Small intestine (tissue), 7 donors: Measurements from ENCODE around the gene SORCS2. TPM values are rescaled to one million over a fixed set of nuclear protein-coding genes. Genes with fewer than 3 reads are reported as not detected.
"Not testable (repeated sequence)": the region's sequence is repeated elsewhere in the genome, so short reads cannot be mapped to it uniquely, and the experiment has no call there.

ENCODE experiments used
- DNase-seq, 2 donors: peaks; one replicate each; pipeline versions ENCODE4 v3.0.0 to v3.0.0-alpha.2; 2013
- FAIRE-seq: peaks from 2 replicates; lab custom pipeline; 2012; peaks lifted over from hg19 to GRCh38; lab: Jason Lieb, UNC
- H3K27ac ChIP-seq, 3 donors: one replicate each; pipeline ENCODE4 v1.5.1; 2013; ENCODE audit warnings: low read length in 2 of 3, mild to moderate bottlenecking in 2 of 3, control low read depth in 1 of 3, inconsistent platforms in 1 of 3, low read depth in 1 of 3, moderate library complexity in 1 of 3
- H3K27me3 ChIP-seq, 3 donors: one replicate each; pipeline ENCODE4 v1.6.1; 2013; ENCODE audit warnings: low read length in 3 of 3, inconsistent platforms in 1 of 3; ENCODE audit not compliant: control insufficient read depth in 3 of 3, insufficient read depth in 3 of 3
- H3K36me3 ChIP-seq, 3 donors: one replicate each; pipeline ENCODE4 v1.6.1; 2013; ENCODE audit warnings: low read length in 3 of 3, inconsistent platforms in 1 of 3, low read depth in 1 of 3, mild to moderate bottlenecking in 1 of 3, moderate library complexity in 1 of 3; ENCODE audit not compliant: control insufficient read depth in 3 of 3, insufficient read depth in 2 of 3
- H3K4me1 ChIP-seq, 3 donors: one replicate each; pipeline ENCODE4 v1.6.1; 2013; ENCODE audit warnings: low read length in 2 of 3, inconsistent platforms in 1 of 3, low read depth in 1 of 3, mild to moderate bottlenecking in 1 of 3, moderate library complexity in 1 of 3; ENCODE audit not compliant: control insufficient read depth in 3 of 3, insufficient read depth in 2 of 3
- H3K4me3 ChIP-seq, 3 donors: one replicate each; pipeline ENCODE4 v1.5.1; 2013; ENCODE audit warnings: low read length in 3 of 3, control low read depth in 1 of 3, inconsistent platforms in 1 of 3, low read depth in 1 of 3, mild to moderate bottlenecking in 1 of 3, moderate library complexity in 1 of 3
- H3K9me3 ChIP-seq, 2 donors: one replicate each; pipeline ENCODE4 v1.6.1; 2013; ENCODE audit warnings: low read depth in 1 of 2, low read length in 1 of 2; ENCODE audit not compliant: control insufficient read depth in 2 of 2, insufficient read depth in 1 of 2
- WGBS, 3 donors: extraction: QIAGEN DNeasy Blood & Tissue Kit; methylation state at CpG; one replicate each; pipeline ENCODE4 v1.1.7; 2013; 5-methylcytosine and 5-hydroxymethylcytosine counted together
- polyA plus RNA-seq, 4 donors: library from polyadenylated mRNA; stranded (reverse) in 3 of 4; unstranded in 1 of 4; fragments of 200-250 nt in 3 of 4; fragments of 120-200 nt in 1 of 4; gene quantifications; one replicate each; pipeline versions ENCODE4 v1.2.1 to v1.2.3, GENCODE V29; 2013
- donor health status: healthy with polysubstance abuse.
- donor health status: control.
- donor health status: control.
- donor health status: Bipolar disorder and iron deficiency.
- donor health status: healthy.

SORCS2 gene
- polyA plus RNA-seq, 4 donors = 0.63 to 3.3 (median 2.2) TPM; not detected in 1

DNA sequence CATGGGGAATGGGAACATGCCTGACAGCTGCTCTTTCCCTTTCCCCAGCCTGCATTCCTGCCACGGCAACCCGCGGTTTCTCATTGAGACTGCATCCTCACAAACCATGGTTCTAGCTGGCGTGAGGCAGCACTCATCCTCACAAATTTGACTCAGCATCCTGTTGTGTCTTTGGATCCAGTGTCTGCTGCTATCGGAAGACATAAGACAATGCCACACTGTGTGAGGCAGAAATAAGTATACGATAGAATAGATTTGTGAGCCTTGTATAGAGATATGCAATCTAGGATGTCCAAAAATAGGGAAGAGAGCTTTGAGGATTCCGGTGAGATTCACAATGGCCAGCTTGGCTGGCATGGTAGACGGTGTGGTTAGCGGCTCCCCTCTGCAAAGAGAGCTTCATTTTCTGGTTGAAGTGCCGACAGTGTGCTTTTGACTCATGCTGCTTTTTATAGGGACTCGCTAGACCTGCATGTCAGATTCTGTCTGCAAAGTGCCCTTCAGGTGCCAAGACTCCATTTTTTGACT is 403.7 kb downstream of the SORCS2 start:
- Histone ChIP-seq H3K9me3 (peaks cover 0 to 3% of the 10 kb centered on the region in 2 donors), H3K27me3 (peaks cover 0 to 9% (median 0%) of the 10 kb centered on the region in 3 donors), H3K4me3 (no peak overlapping the region), H3K27ac (no peak overlapping the region), H3K36me3 (no peaks in the 10 kb centered on the region), H3K4me1 (no peaks in the 10 kb centered on the region)
- DNase-seq (no peak), FAIRE-seq (no peak)
- 71 to 76% (median 74%) methylated on average over 11 of the region's 11 CpGs for WGBS, 3 donors

DNA sequence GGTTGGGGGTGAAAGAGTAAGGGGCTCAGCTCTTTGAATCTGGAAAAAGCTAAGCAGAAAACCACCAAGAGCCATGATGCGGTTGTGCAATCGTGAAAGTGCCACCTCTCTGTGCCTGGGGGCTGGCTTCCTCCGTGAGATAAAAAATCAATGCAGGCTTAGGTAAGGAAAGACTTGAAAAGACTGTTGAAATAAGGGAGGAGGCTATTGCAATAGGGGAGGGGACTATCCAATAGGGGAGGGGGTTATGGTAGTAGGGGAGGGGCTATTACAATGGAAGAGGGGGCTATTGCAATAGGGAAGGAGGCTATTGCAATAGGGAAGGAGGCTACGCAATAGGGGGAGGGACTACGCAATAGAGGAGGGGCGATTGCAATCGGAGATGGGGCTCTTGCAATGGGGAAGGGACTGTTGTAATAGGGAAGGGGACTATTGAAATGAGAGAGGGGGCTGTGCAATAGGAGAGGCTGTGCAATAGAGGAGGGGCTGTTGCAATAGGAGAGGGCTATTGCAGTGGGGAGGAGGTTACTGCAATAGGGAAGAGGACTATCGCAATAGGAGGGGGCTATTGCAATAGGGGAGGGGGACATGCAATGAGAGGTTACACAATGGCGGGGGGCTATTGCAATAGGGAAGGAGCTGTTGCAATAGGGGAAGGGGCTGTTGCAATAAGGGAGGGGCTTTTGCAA is 404.7 kb downstream of the SORCS2 start:
- no peak for DNase-seq
- Histone ChIP-seq H3K4me3 (no peak overlapping the region), H3K27ac (no peak overlapping the region), H3K27me3 (peaks cover 0 to 4% (median 0%) of the 10 kb centered on the region in 3 donors), H3K36me3 (no peaks in the 10 kb centered on the region), H3K9me3 (peaks cover 0 to 3% of the 10 kb centered on the region in 2 donors), H3K4me1 (no peaks in the 10 kb centered on the region)
- 71 to 75% (median 74%) methylated on average over 9 of the region's 9 CpGs for WGBS, 3 donors
- no peak for FAIRE-seq

DNA sequence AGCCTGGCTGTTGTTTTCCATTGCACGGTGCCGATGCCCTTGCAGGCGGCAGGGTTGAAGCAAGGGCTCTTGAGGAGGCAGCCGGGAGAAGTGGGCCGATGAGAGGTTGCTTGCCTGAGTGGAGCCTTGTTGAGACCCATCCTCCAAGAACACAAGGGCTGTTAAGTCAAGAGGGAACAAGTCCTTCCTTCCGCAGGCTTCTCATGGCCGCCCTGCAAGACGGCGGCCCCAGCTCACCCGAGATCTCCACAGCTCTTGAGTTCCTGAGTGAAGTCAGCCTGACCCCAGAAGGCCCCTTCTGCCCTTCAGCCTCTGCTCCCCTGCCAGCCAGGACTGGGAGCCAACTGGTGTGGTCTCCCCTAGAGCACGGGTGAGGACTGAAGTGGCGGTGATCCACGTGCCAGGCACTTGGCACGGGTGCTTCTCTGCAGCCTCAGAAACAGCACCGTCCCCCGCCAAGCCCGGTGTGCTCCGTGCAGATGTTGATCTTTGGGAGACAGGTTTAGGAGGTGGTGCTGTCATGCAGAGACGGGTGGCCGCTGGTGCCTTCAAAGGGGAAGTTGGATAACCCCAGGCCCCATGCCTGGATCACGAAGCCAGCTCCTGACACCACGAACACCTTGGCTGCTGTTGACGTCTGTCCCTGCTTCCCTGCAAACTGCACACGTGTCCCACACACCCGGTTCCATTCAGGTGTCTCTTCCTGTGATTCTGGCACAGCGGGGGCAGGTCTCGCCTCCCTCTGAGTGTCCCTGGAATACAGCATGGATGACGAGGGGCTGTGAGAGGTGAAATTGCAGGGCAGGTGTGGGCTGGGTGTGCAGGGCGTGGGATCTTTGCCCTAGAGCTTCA is 406.8 kb downstream of the SORCS2 start:
- WGBS, 3 donors = 79 to 88% (median 80%) methylated on average over 29 of the region's 29 CpGs
- no peaks in the 10 kb centered on the region for H3K36me3 ChIP-seq
- FAIRE-seq = no peak

DNA sequence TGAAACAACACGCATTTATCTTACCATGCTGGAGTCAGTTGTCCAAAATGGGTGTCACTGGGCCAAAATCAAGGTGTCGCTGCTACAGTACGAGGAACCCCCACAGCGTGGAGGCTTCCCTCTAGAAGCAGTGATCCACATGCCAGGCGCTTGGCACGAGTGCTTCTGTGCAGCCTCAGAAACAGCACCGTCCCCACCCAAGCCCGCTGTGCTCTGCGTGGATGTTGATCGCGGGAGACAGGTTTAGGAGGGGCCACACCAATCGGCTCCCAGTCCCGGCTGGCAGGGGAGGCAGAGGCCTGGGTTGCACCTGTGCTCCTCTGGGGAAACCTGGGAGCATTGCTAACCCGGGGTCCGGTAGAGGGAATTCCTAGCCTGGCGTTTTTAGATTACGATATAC is 407.9 kb downstream of the SORCS2 start:
- Histone ChIP-seq H3K4me3 (no peak overlapping the region), H3K4me1 (no peaks in the 10 kb centered on the region), H3K36me3 (no peaks in the 10 kb centered on the region), H3K27me3 (peaks cover 0 to 4% (median 0%) of the 10 kb centered on the region in 3 donors), H3K27ac (no peak overlapping the region), H3K9me3 (peaks cover 0 to 12% of the 10 kb centered on the region in 2 donors)
- FAIRE-seq = no peak
- no peak for DNase-seq
- 88 to 90% (median 89%) methylated on average over 17 of the region's 17 CpGs for WGBS, 3 donors

More for the DNA sequence above, 406.8 kb downstream of the SORCS2 start:
- Histone ChIP-seq H3K27ac (no peak overlapping the region), H3K27me3 (peaks cover 0 to 4% (median 0%) of the 10 kb centered on the region in 3 donors), H3K4me3 (no peak overlapping the region), H3K9me3 (peaks cover 0 to under 1% of the 10 kb centered on the region in 2 donors), H3K4me1 (no peaks in the 10 kb centered on the region)
- no peak for DNase-seq

DNA sequence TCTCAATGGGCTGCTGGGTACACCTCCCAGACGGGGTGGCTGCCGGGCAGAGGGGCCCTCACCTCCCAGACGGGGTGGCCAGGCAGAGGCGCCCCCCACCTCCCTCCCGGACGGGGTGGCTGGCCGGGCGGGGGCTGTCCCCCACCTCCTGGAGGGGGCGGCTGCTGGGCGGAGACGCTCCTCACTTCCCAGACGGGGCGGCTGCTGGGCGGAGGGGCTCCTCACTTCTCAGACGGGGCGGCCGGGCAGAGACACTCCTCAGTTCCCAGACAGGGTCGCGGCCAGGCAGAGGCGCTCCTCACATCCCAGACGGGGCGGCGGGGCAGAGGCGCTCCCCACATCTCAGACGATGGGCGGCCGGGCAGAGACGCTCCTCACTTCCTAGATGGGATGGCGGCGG is 409.8 kb downstream of the SORCS2 start:
- WGBS, 3 donors = 89 to 92% (median 90%) methylated on average over 17 to 30 of the region's 30 CpGs
- H3K4me3 ChIP-seq, H3K27ac ChIP-seq, H3K27me3 ChIP-seq, DNase-seq, H3K4me1 ChIP-seq, H3K36me3 ChIP-seq, FAIRE-seq: not testable (repeated sequence)
- peaks cover 0 to 12% of the 10 kb centered on the region in 2 donors for H3K9me3 ChIP-seq

DNA sequence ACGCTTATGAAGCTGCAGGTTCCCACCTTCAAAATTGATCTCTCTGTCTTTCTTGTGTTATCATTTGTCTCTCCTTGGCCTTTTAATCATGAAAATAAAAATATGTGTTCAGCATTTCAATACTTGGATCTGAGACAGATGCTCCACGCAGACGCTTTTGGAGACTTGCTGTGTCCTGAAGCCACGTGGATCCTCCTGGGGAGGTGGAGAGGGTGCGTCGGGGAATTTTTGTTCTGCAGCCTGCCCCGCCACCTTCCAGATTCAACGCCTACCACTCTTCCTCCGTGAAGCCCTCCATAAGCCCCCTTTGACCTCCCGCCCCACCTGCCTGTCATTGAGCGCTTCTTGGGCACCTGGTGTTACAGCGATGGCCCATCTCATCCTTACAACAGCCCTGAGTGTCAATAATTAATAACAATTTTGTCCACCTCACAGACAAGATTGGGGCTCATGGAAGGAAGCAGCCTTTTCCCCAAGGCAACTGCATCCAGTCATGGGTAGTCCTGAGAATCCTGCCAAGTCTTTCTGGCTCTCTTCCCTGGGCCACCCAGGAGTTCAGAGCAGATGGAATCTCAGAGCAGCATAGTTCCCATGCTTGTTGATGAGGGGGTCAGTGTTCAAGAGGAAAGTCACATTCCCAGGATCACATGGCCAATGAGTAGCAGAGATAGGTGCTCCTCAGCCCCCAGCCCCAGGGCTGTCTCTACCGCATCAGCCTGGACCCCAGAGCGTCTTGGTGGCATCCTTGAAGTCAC is 415.0 kb downstream of the SORCS2 start:
- Histone ChIP-seq H3K27me3 (no peaks in the 10 kb centered on the region), H3K9me3 (peaks cover 0 to 12% of the 10 kb centered on the region in 2 donors), H3K36me3 (no peaks in the 10 kb centered on the region), H3K27ac (peak overlapping the region in 1 of 3 donors; percentile 87), H3K4me1 (peaks cover 0 to 38% (median 0%) of the 10 kb centered on the region in 3 donors), H3K4me3 (no peak overlapping the region)
- WGBS, 3 donors = 80 to 89% (median 84%) methylated on average over 14 of the region's 14 CpGs
- FAIRE-seq (no peak), DNase-seq (peak in 1 of 2 donors; percentile 28)

DNA sequence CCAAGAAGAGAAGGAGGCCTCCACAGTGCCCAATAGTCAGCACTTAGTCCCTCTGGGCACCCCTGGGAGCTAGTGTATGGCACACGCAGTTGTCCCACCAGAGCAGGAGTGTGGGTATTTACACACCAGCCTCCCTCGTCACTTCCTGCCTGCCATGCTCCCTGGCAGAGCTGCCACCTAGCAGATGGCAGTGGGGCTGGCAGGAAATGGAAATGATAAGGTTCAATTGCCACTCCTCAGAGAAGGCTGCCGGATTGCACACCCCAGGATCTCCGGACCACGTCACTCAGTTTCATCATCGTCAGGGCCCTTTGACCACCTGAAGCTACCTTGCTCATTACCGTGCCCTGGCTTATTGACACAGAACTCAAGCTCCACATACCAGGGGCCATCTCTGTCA is 415.7 kb downstream of the SORCS2 start:
- Histone ChIP-seq H3K27me3 (no peaks in the 10 kb centered on the region), H3K27ac (peak overlapping the region in 1 of 3 donors; percentile 87), H3K4me1 (peaks cover 0 to 45% (median 0%) of the 10 kb centered on the region in 3 donors), H3K4me3 (no peak overlapping the region), H3K36me3 (no peaks in the 10 kb centered on the region), H3K9me3 (peaks cover 0 to 12% of the 10 kb centered on the region in 2 donors)
- DNase-seq (peak; percentile 10 to 94), FAIRE-seq (no peak)
- 20 to 56% (median 42%) methylated on average over 7 of the region's 7 CpGs for WGBS, 3 donors
